Measurements from ENCODE around the gene ATXN7L2. TPM values are rescaled to one million over a fixed set of nuclear protein-coding genes. Genes with fewer than 3 reads are reported as not detected.

The ATXN7L2 gene
- polyA plus RNA-seq, 3 donors: 11.4 to 13.1 (median 12.0) TPM

Other genes with a start within 250 kb of the ATXN7L2 start
- gene CELSR2, start 234.4 kb upstream of the ATXN7L2 start, polyA plus RNA-seq (ENCODE audit: insufficient read length in 3 of 3): 10 to 100 TPM; 35.7 to 42.1 (median 39.4) TPM
- gene PSRC1, start 200.8 kb upstream of the ATXN7L2 start, polyA plus RNA-seq (ENCODE audit: insufficient read length in 3 of 3): 10 to 100 TPM; 24.6 to 34.2 (median 30.7) TPM
- gene MYBPHL, start 176.9 kb upstream of the ATXN7L2 start, polyA plus RNA-seq (ENCODE audit: insufficient read length in 3 of 3): under 1 TPM in 1 of 3 donors, not detected in 2; 0.26 TPM
- gene SORT1, start 86.0 kb upstream of the ATXN7L2 start, polyA plus RNA-seq (ENCODE audit: insufficient read length in 3 of 3): 10 to 100 TPM; 50.1 to 58.5 (median 56.4) TPM
- gene PSMA5, start 57.5 kb upstream of the ATXN7L2 start, polyA plus RNA-seq (ENCODE audit: insufficient read length in 3 of 3): 100 to 1,000 TPM; 108 to 127 (median 112) TPM
- gene SYPL2, start 17.4 kb upstream of the ATXN7L2 start, polyA plus RNA-seq (ENCODE audit: insufficient read length in 3 of 3): 10 to 100 TPM in 1 of 3 donors, 1 to 10 TPM in 2; 8.3 to 13.1 (median 9.4) TPM
- gene CYB561D1, start 10.2 kb downstream of the ATXN7L2 start, polyA plus RNA-seq (ENCODE audit: insufficient read length in 3 of 3): 10 to 100 TPM in 2 of 3 donors, 1 to 10 TPM in 1; 9.7 to 14.0 (median 10.6) TPM
- gene AMIGO1, start 25.8 kb downstream of the ATXN7L2 start, polyA plus RNA-seq (ENCODE audit: insufficient read length in 3 of 3): 1 to 10 TPM; 6.6 to 8.1 (median 7.5) TPM
- gene GPR61, start 56.0 kb downstream of the ATXN7L2 start, polyA plus RNA-seq (ENCODE audit: insufficient read length in 3 of 3): 1 to 10 TPM in 1 of 3 donors, under 1 TPM in 2; 0.18 to 1.4 (median 0.75) TPM
- 10 to 100 TPM; 10.9 to 11.7 (median 11.4) TPM for gene GNAI3, start 64.7 kb downstream of the ATXN7L2 start, polyA plus RNA-seq (ENCODE audit: insufficient read length in 3 of 3)
- gene GNAT2, start 135.7 kb downstream of the ATXN7L2 start, polyA plus RNA-seq (ENCODE audit: insufficient read length in 3 of 3): under 1 TPM in 1 of 3 donors, not detected in 2; 0.20 TPM
- gene AMPD2, start 135.9 kb downstream of the ATXN7L2 start, polyA plus RNA-seq (ENCODE audit: insufficient read length in 3 of 3): 10 to 100 TPM; 51.2 to 63.8 (median 53.6) TPM
- 10 to 100 TPM; 57.9 to 60.4 (median 59.3) TPM for gene GSTM4, start 172.2 kb downstream of the ATXN7L2 start, polyA plus RNA-seq (ENCODE audit: insufficient read length in 3 of 3)
- gene GSTM2, start 184.2 kb downstream of the ATXN7L2 start, polyA plus RNA-seq (ENCODE audit: insufficient read length in 3 of 3): 100 to 1,000 TPM; 195 to 277 (median 231) TPM
- gene GSTM1, start 203.9 kb downstream of the ATXN7L2 start, polyA plus RNA-seq (ENCODE audit: insufficient read length in 3 of 3): 100 to 1,000 TPM in 2 of 3 donors, 1 to 10 TPM in 1; 2.3 to 121 (median 105) TPM
- 10 to 100 TPM; 36.5 to 72.6 (median 71.1) TPM for gene GSTM5, start 228.3 kb downstream of the ATXN7L2 start, polyA plus RNA-seq (ENCODE audit: insufficient read length in 3 of 3)

Data from renal pelvis (tissue), 3 donors.